Measurements from ENCODE around the gene SUMO2. TPM values are rescaled to one million over a fixed set of nuclear protein-coding genes. Genes with fewer than 3 reads are reported as not detected.

The SUMO2 gene
- total and polyA plus RNA-seq, 9 of the 15 experiments (the other 6 are each of a cell fraction or from before 2014, with no cell fraction given): 157 to 733 (median 419) TPM

DNA sequence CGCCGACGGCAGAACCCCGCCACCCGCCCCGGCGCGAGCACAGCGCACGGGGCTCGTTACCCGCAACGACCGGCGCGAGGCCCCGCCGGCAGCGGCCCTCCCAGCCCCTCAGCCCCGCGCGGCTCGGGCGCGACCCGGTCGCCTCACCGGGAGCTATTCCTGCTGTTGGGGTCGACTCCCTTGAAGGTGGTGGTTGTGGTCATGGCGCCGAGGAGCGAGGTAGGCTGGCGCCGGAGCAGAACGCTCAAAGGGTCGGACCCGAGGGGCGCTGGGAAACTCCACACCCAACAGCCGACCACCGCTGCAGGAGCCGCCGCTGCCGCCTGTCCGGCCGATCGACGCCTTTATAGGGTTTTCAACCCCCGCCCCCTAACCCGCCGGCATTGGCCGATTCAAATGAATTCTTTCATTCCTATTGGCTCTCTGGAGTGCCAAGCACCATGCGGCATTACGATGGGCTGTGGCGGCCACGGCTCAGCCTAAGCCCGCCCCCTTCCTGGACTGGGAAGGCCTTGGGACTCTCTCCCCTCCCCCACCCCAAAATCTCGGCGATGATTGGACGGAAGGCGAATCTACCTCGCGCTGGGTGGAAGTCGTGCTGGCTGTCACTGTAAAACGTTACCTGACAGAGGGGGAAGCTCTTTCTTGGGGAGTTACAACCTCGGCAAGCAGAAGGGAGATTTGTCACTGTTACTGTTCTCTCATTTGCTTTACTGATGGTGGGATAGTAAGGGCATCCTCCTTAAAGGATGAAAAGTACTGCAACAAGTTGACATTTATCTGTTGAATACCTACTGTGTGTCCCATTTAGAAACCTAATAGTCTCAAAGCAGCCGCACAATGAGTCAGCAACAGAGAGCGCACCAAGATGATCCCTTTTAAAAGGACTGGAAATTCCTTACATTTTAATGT, 28.3 kb downstream of the SUMO2 start, which contains the start of gene JPT1 (continued):
- peak; percentile 64 to 88 for TF ChIP-seq MAZ (CRISPR knock-in tag; conservative IDR thresholded peaks at IDR 0.05 in 1 of 2, IDR thresholded peaks at IDR 0.05 in 1 of 2)
- TF ChIP-seq TEAD2 (tag; IDR thresholded peaks at IDR 0.05): no peak
- TF ChIP-seq RBM14 (IDR thresholded peaks at IDR 0.05; ENCODE audit: borderline replicate concordance, insufficient read depth, low read depth, low read length): 0 out of 2 replicates have a peak, but pooled peaks have one; percentile 90
- peak; percentile 71 for TF ChIP-seq ZNF592 (IDR thresholded peaks at IDR 0.05)
- TF ChIP-seq BACH1 (tag; IDR thresholded peaks at IDR 0.05): 0 out of 2 replicates have a peak, but pooled peaks have one; percentile 19
- TF ChIP-seq MCM3 (IDR thresholded peaks at IDR 0.05): no peak
- no peak for TF ChIP-seq ZKSCAN8 (CRISPR knock-in tag; IDR thresholded peaks at IDR 0.05)
- TF ChIP-seq ETV5 (CRISPR knock-in tag; IDR thresholded peaks at IDR 0.05; ENCODE audit: low read depth): 0 out of 2 replicates have a peak, but pooled peaks have one; percentile 51
- no peak for TF ChIP-seq PURB (CRISPR knock-in tag; IDR thresholded peaks at IDR 0.05; ENCODE audit: low read depth)
- no peak for TF ChIP-seq ARID3B (CRISPR knock-in tag; IDR thresholded peaks at IDR 0.05; ENCODE audit: borderline replicate concordance)
- TF ChIP-seq SRSF1 (IDR thresholded peaks at IDR 0.05; ENCODE audit: low read depth, low read length): peak; percentile 82; the same call in 1 of the 2 replicates
- no peak for TF ChIP-seq ZNF584 (CRISPR knock-in tag; IDR thresholded peaks at IDR 0.05; ENCODE audit: low read depth)
- peak; percentile 71 for TF ChIP-seq FOSL1 (tag; conservative IDR thresholded peaks at IDR 0.05)
- TF ChIP-seq GTF2A2 (tag; IDR thresholded peaks at IDR 0.05): peak; percentile 96
- TF ChIP-seq SNIP1 (IDR thresholded peaks at IDR 0.05; ENCODE audit: low read depth): no peak
- 0 out of 2 replicates have a peak, but pooled peaks have one; percentile 42 for TF ChIP-seq GTF2E2 (tag; IDR thresholded peaks at IDR 0.05)
- no peak for TF ChIP-seq TCF3 (CRISPR knock-in tag; IDR thresholded peaks at IDR 0.05)
- TF ChIP-seq ZNF324 (CRISPR knock-in tag; IDR thresholded peaks at IDR 0.05): no peak

Data from K562 (cell line).